Stimulated activated CD8-positive, alpha-beta memory T cell treated with anti-CD3 and anti-CD28 coated beads, Interleukin-2, amount 100 ng/mL, for 1 hour (primary cell): ENCODE measurements around the gene GSTT4.
"Not testable (repeated sequence)": the region's sequence is repeated elsewhere in the genome, so short reads cannot be mapped to it uniquely, and the experiment has no call there.

Experiments
- DNase-seq, 2 donors: peaks; one replicate each; pipeline ENCODE4 v3.0.0-alpha.2; 2020; ENCODE audit warnings: low read depth in 2 of 2

The GSTT4 gene

GRCh38 chr22:24005201-24005600 is at the start of gene GSTT4:
TSS of gene GSTT4 (minus strand) at chr22:24005453. CDS start at chr22:24005356, 97 bp downstream.
- no peak for DNase-seq

DNA sequence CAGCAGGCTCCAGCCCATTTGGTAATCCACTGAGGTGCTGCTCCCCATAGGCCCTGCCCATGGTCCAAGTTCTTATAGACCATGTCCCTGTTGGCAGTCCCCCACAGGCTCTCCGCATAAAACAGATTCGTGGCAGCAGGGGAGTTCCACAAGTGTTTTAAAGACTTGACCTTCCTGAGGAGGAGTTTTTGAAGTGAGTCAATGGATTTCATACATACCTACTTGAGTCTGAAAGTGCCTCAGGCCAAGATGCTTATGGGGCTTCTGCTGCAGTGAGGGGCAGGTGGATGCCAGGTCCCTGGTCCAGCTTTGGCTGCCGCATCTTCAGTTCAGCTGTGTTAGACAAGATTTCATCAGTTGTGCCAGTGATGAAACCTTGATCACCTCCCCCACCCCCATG is 49.1 kb upstream of the GSTT4 start:
- DNase-seq: no peak

- no peak for DNase-seq
Observed at GRCh38 chr22:24053481-24054226, 48.4 kb upstream of the GSTT4 start.

- DNase-seq: no peak
Observed at GRCh38 chr22:24051568-24051967, 46.3 kb upstream of the GSTT4 start.

DNA sequence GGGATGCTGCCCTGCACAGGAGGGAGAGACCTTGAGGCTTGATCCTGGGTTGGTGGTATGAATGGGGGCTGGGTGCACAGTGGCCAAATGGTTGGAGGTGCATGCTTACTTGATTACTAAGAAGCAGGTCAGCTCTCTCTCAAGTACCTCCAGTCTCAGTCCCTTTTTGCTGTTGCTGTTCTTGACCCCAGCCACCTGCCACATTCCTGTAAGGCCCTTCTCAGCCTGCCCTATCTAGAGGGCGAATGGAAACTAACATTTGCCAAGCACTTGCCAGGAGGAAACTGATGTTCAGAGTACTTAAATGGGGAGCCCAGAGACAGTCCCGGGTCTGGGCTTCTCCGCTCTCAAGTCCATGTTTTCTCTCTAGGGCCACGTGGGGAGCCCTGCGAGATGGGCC is 45.8 kb upstream of the GSTT4 start:
- no peak for DNase-seq

GRCh38 chr22:24049978-24050377 is 44.7 kb upstream of the GSTT4 start:
- DNase-seq: no peak

- no peak for DNase-seq
Observed at GRCh38 chr22:24049211-24049610, 44.0 kb upstream of the GSTT4 start.

DNA sequence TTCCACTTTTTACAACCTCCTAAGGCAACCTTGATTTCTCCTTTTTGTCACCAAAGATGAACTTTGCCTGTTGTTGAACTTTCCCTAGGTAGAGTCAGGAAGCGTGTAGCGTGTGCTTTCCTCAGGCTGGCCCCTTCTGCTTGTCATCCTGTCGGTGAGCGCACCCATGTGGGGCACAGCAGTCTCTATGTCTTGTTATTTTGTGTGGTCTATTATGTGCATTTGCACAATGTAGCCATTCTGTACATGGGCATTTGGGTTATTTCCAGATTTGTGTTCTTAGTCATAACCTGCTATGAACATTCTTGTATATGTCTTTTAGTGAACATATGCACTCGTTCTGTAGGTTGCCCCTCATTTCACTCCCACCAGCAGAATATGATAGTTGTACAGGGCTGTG is 40.8 kb upstream of the GSTT4 start:
- DNase-seq: no peak

- DNase-seq: no peak
Observed at GRCh38 chr22:24043958-24044357, 38.7 kb upstream of the GSTT4 start.

DNA sequence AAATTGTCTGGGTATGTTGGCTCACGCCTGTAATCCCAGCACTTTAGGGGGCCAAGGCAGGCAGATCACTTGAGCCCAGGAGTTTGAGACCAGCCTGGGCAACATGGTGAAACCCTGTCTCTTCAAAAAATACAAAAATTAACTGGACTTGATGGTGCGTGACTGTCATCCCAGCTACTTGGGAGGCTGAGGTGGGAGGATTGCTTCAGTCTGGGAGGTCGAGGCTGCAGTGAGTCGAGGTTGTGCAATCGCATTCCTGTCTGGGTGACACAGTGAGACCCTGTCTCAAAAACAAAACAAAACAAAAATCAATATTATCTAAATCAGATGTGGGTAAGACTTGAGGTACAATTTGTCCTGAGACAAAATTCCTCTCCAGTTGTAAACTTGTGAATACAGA is 38.2 kb upstream of the GSTT4 start:
- not testable (repeated sequence) for DNase-seq

GRCh38 chr22:24040946-24041345 is 35.7 kb upstream of the GSTT4 start:
- DNase-seq: no peak

GRCh38 chr22:24039046-24039445 is 33.8 kb upstream of the GSTT4 start:
- no peak for DNase-seq

DNA sequence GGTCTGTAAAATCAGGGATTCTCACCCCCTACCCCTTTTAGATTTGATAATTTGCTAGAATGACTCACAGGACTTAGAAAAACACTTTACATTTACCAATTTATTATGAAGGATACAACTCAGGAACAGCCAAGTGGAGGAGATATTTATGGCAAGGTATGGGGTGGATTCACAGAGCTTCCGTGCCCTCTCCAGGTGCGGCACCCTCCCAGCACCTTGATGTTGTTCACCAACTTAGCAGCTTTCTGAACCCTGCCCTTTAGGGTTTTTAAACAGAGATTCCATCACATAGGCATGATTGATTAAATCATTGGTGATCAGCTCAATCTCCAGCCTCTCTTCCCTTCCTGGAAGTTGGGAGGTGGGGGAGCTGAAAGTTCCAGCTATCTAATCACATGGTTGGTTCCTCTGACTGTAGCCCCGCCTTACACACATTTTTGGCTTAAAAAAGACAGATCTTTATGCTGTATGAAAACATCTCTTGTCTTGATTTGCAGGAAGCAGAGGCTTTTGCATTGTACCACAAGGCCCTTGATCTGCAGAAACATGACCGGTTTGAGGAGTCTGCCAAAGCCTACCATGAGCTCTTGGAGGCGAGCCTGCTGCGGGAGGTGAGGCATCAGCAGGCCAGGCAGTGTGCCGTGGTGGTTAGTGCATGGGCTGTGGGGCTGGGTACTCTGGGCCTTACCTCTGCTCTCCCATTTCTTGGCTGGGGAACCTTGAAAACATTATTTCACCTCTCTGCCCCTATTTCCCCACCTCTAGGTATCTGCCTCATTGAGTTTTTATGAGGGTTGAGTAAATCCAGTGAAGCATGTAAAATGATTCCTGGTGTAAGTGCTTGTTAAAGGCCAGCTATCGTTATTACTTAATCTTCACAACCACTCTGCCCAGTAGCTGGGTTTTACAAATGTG is 32.9 kb upstream of the GSTT4 start:
- no peak for DNase-seq

- DNase-seq: no peak
Observed at GRCh38 chr22:24035296-24035695, 30.0 kb upstream of the GSTT4 start.

GRCh38 chr22:24033731-24034130 is 28.5 kb upstream of the GSTT4 start:
- no peak for DNase-seq

GRCh38 chr22:24030186-24030702 is 25.0 kb upstream of the GSTT4 start:
- DNase-seq: no peak

- no peak for DNase-seq
Observed at GRCh38 chr22:24029304-24029703, 24.1 kb upstream of the GSTT4 start.

DNA sequence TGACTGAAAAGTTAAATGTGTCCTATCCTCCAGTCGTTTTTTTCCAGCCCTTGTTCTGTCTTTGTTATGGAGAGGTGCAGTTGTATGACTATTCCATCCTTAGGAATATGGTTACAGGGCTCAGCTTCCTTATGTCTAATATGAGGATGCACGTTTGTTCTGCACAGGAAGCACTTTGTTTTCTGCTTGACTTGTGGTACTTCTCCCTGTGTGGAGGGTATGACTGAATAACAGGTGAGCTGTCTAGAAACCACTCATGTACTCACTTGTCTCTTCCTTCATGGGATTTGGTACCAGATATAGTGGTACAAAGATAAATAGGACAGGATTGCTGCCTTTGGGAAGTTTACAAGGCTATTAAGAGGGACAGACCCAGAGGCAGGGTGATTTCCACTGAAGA is 23.3 kb upstream of the GSTT4 start:
- no peak for DNase-seq

DNA sequence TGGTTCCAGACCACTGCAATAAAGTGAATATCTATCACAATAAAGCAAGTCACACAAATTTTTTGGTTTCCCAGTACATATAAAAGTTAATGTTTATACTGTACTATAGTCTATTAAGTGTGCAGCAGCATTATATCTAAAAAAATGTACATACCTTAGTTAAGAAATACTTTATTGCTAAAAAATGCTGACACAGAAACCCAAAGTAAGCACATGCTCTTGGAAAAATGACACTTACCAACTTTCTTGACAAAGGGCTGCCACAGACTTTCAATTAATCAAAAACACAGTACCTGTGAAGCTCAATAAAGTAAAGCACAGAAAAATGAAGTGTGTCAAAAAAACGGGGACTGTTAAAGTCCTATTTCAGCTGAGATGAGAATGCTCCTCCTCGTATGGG is 22.7 kb upstream of the GSTT4 start:
- no peak for DNase-seq

DNA sequence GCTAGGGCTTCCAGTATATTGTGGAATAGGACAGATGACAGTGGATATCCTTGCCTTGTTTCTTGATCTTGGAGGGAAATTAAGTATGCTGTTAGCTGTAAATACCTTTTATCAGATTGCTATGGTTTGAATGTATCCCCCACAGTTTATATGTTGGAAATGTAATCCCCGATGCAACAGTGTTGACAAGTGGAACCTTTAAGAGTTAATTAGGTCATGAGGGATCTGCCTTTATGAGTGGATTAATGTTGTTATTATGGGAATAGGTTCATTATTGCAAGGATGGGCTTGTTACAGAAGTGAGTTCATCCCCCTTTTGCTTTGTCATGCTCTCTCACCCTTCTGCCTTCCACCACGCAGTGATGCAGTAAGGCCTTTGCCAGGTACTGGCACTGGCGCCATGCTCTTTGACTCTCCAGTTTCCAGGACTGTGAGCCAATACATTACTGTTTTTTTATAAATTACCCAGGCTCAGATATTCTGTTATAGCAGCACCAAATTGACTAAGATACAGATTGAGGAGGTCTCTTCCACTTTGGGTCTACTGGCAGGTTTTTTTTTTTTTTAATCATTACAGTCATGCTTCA is 22.2 kb upstream of the GSTT4 start:
- DNase-seq: no peak

DNA sequence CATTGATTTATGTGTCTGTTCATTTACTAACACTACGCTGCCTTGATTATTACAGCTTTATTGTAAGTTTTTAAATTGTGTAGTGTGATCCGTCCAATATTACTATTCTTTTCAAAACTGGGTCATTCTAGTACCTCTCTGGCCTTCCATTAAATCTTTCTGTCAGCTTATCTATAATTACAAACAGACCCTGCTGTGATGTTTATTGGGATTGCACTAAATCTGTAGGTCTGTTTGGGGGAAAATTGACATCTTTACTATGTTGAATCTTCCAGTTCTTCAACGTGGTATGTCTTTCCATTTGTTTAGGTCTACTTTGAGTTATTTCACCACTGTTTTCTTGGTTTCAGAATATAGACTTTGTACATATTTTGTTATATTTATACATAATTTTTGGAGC is 21.5 kb upstream of the GSTT4 start:
- no peak for DNase-seq

GRCh38 chr22:24026056-24026455 is 20.8 kb upstream of the GSTT4 start:
- DNase-seq: no peak
